ENCODE data around the gene ABCB4.
"Not testable (repeated sequence)": the region's sequence is repeated elsewhere in the genome, so short reads cannot be mapped to it uniquely, and the experiment has no call there.

The ABCB4 gene

GRCh38 chr7:87474533-87475358 lies 734 bp downstream of the ABCB4 start:
- DNase-seq = peak; percentile 72

- DNase-seq = peak; percentile 18
These were observed 1.5 kb downstream of the ABCB4 start for GRCh38 chr7:87473986-87474385.

DNA sequence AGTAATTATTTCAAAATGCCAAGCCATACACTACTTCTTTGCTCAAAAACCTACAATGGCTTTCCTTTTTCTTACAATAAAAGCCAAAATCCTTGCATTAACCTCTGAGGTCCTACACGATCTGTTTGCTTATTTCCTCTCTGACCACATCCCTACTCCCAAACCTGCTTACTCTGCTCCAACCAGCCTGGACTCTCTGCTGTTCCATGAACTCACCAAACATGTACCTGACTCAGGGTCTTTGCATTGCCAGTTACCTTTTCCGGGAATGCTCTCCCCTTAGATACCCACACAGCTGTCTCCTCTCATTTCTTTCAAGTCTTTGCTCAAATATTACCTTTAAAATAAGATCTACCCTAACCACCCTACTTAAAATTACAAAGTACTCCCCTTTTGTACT lies 2.3 kb downstream of the ABCB4 start:
- no peak for DNase-seq

DNA sequence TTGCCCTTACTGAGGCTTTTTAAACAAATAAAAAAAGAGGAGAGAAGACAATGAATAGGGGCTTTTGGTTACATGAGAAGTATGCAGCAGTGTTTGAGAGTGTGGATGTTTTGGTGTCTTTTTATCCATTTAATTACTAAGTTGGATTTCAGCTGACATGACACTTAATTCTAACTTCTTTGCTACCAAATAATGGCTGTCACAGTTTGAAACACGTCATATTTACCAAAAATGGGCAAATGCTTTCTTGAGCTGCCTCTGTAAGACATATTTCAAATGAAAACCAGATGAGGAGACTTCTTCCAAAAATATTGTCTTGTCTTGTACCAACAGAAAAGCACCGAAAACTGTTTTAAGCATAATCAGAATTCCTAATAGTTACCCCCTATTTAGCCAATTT lies 4.0 kb downstream of the ABCB4 start:
- peak; percentile 15 for DNase-seq

DNA sequence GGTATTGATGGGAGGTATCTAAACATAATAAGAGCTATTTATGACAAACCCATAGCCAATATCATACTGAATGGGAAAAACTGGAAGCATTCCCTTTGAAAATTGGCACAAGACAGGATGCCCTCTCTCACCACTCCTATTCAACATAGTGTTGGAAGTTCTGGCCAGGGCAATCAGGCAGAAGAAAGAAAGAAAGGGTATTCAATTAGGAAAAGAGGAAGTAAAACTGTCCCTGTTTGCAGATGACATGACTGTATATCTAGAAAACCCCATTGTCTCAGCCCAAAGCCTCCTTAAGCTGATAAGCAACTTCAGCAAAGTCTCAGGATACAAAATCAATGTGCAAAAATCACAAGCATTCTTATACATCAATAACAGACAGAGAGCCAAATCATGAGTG lies 6.3 kb downstream of the ABCB4 start:
- DNase-seq = not testable (repeated sequence)

DNA sequence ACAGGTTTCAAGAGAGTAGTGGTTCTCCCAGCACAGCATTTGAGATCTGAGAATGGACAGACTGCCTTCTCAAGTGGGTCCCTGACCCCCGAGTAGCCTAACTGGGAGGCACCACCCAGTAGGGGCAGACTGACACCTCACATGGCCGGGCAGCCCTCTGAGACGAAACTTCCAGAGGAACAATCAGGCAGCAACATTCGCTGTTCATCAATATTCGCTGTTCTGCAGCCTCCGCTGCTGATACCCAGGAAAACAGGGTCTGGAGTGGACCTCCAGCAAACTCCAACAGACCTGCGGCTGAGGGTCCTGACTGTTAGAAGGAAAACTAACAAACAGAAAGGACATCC lies 10.0 kb downstream of the ABCB4 start:
- DNase-seq = not testable (repeated sequence)

DNA sequence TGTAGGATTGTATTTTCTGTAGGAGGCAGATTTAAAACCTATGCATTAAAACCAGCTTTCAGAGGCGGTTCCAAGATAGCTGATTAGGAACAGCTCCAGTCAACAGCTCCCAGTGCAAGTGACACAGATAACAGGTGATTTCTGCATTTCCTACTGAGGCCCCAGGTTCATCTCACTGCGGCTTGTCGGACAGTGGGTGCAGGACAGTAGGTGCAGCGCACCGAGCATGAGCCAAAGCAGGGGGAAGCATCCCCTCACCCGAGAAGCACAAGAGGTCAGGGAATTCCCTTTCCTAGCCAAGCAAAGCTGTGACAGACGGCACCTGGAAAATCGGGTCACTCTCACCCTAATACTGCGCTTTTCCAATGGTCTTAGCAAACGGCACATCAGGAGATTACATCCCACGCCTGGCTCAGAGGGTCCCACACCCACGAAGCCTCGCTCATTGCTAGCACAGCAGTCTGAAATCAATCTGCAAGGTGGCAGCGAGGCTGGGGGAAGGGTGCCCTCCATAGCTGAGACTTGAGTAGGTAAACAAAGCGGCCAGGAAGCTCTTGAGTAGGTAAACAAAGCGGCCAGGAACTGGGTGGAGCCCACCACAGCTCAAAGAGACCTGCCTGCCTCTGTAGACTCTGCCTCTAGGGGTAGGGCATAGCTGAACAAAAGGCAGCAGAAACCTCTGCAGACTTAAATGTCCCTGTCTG lies 10.5 kb downstream of the ABCB4 start:
- DNase-seq = not testable (repeated sequence)

DNA sequence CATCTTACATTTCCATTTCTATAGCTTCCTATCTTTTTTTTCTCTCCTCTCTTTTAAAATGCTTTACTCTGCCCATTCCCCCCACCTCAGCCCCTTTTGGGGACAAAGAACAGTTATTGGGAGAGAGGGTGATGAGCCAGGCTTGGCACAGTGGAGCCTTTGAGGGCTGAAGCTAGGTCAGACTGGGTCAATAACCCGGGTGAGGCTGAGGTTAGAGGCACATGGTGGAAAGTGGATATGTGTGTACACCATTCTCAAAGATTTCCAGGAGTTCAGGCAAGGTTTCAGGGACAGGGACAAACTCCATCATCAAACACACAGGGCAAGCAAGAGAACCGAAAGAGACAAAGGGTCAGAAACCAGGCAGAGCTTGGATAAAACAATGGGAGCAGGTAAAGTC lies 11.5 kb downstream of the ABCB4 start:
- DNase-seq = no peak

GRCh38 chr7:87460444-87460843 lies 15.0 kb downstream of the ABCB4 start:
- DNase-seq = not testable (repeated sequence)

DNA sequence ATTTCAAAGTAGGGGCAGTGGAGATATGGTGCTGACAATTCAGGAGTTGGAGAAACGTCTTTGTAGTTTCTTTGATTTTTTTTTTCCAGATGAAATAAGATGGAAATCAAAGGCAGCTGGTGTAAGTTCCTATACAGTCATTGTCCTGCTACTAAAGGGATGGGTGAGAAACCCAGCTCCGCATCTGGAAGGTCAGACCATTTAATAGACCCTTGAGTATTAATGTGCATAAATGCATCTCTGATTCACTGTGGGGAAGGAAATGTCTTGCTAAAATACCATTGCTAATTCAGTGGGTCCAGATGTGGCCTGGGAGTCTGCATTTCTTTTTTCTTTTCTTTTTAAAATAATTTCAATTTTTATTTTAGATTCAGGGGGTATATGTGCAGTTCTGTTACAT lies 15.5 kb downstream of the ABCB4 start:
- no peak for DNase-seq

- no peak for DNase-seq
These were observed 17.3 kb downstream of the ABCB4 start for GRCh38 chr7:87458148-87458547.

DNA sequence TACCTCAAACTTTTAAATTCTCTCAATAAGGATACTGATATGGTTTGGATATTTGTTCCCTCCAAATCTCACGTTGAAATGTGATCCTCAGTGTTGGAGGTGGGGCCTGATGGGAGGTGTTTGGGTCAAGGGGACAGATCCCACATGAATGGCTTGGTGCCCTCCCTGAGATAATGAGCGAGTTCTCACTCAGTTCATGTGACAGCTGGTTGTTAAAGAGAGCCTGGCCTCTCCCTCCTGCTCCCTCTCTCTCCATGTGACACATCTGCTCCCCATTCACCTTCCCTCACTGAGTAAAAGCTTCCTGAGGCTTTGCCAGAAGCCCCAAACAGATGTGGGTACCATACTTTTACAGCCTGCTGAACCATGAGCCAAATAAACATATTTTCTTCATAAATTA lies 19.2 kb downstream of the ABCB4 start:
- DNase-seq = no peak

DNA sequence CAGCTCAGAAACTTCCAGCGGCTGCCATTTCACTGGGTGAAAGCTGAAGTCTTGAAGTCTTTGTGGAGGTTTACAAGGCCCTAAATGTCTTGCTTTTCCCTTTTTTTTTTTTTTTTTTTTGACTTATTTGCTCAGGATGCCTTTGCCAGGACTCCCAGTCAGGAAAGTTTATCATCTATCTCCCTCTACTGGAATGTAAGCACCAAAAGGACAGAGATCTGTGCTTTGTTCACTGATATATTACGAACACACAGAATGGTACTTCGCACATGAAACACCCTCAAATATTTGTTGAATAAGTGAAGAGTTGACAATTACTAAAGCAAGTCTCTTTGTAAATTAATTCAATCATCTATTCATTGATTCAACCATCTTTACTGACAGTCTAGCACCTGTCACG lies 23.2 kb downstream of the ABCB4 start:
- DNase-seq = no peak

GRCh38 chr7:87451187-87451586 lies 24.3 kb downstream of the ABCB4 start:
- DNase-seq = no peak

DNA sequence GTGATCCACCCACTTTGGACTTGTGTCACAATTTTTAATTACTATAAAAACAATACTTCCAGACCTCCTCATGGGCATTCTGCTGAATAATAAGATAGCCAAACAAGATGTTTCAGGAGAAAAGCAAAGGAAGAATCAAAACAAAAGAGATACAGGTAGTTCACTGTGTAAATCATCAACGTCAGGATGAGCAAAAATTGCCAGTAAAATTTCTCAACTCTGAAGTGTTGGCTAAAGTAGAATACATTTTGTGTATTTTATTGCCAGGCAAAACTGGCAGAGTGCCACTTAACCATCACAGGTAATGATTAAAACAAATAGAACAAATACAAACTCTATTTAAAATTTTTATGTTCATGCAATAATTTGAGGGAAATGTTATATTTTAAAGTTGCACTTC lies 24.8 kb downstream of the ABCB4 start:
- no peak for DNase-seq

DNA sequence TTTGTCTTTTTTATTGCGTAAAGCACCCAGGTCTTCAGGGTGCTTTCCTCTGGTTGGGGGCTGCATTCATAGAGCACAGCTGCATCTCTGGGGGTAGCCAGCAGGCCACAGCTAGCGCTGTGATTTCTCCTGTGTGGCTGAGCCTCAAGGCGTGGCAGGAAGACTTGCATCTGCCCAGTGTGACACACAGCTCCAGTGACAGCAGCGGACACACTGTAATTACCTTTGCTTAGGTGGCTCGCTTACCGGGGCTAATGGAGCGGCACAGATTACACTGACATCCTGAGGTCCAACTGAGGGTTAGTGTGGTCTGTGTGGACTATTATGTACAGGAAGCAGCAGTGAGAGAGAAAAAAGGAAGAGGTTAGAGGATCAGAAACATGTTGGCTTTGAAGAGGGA lies 27.1 kb downstream of the ABCB4 start:
- no peak for DNase-seq

GRCh38 chr7:87447116-87447635 lies 28.3 kb downstream of the ABCB4 start:
- peak; percentile 56 for DNase-seq

DNA sequence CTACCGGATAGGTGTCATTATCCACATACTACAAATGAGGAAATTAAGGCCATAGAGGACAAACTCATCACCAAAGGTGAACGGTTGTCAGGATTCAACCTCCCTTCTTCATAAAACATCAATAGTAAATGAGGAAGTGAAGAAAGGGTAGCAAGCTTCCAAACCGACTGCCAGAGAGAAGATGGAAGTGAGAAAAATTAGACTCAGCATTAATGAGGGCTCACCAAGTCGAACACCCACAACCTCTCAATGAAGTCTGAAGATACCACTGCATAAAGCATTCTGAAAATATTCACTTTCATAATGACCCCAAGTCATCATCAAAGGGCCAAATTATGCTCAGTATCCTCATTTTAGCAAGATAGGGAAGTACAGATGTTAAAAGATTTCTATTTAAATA lies 29.6 kb downstream of the ABCB4 start:
- DNase-seq = no peak

- DNase-seq = peak; percentile 26
These were observed 39.9 kb downstream of the ABCB4 start for GRCh38 chr7:87435546-87435945.

DNA sequence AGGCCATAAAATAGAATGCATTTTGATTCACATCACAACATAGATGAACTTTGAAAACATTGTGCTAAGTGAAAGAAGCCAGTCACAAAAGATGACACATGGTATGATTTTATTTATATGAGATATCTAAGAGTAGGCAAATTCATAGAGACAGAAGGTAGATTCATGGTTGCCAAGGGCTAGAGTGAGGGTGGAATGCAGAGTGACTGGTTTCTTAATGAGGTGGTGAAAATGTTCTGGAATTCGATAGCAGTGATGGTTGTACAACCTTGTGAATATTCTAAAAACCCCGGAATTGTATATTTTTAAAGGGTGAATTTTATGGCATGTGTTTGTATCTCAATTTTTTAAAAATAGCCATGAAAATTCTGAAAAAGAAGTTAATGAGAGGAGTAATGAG lies 42.9 kb downstream of the ABCB4 start:
- DNase-seq = no peak

DNA sequence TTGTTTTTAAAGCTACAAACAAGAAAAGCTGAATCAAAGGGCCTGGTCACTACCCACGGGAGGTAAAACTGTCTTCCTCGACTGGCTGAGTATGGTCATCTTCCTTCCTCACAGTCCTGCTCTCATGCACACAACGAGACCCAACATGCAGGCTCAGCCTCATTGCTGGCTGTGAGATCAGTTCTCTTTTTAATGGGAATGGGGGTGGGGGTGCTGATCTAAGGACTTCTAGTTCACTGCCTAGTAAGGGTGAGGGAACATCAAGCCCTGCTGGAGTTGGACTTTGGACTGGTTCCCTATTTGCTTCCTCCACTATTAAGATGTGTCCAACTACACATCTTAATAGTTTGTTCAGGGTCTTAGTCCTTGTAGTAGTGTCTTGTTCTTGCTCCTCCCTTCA lies 48.2 kb downstream of the ABCB4 start:
- DNase-seq = no peak

GRCh38 chr7:87426160-87426559 lies 49.3 kb downstream of the ABCB4 start:
- DNase-seq = no peak

GRCh38 chr7:87424075-87424474 lies 51.4 kb downstream of the ABCB4 start:
- no peak for DNase-seq

DNA sequence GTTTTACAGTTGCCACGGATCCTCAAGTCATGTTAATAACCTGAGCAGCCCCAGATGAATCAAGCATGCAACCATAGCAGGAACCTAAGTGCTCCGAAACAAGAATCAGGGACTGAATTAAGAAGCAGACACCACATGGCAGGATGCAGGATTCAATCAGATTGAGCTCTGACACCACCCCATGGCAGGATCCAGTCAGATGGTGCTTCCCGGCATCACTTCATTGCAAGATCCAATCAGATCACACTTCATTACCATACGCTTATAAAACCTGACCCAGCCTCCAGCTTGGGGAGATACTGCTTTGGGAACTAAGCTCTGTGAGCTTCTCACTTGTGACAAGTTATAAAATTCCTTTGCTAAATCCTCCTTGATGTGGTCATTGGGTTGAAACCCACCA lies 55.3 kb downstream of the ABCB4 start:
- DNase-seq = no peak

Measured in fibroblast of skin of back (primary cell).